HUES6 (cell line): ENCODE data around the gene IFITM5.
A peak's percentile ranks its signal among the peaks of the same experiment; 100 is the strongest.
"Not testable (repeated sequence)": the region's sequence is repeated elsewhere in the genome, so short reads cannot be mapped to it uniquely, and the experiment has no call there.

Experiments used
- H3K27ac ChIP-seq: 2 replicates; pipeline ENCODE4 v1.7.0; 2013; ENCODE audit warnings: low read depth, mild to moderate bottlenecking, low read length, inconsistent platforms
- H3K27me3 ChIP-seq: 2 replicates; pipeline ENCODE4 v1.6.1; 2013; ENCODE audit warnings: low read length; ENCODE audit not compliant: control insufficient read depth, insufficient read depth
- H3K36me3 ChIP-seq: 2 replicates; pipeline ENCODE4 v1.6.1; 2013; ENCODE audit warnings: low read length; ENCODE audit not compliant: control insufficient read depth, insufficient read depth
- H3K4me1 ChIP-seq: 2 replicates; pipeline ENCODE4 v1.6.1; 2013; ENCODE audit warnings: low read length; ENCODE audit not compliant: control insufficient read depth, insufficient read depth
- H3K4me3 ChIP-seq: 2 replicates; pipeline ENCODE4 v1.5.1; 2013; ENCODE audit warnings: low read depth, low read length
- H3K9ac ChIP-seq: one replicate; pipeline ENCODE4 v1.6.1; 2013; ENCODE audit warnings: mild to moderate bottlenecking, low read length
- H3K9me3 ChIP-seq: 2 replicates; pipeline ENCODE4 v1.6.1; 2013; ENCODE audit warnings: low read depth, low read length; ENCODE audit not compliant: control insufficient read depth, insufficient read depth

Gene IFITM5

GRCh38 chr11:278001-278951 lies 21.1 kb downstream of the IFITM5 start, which contains the start of gene NLRP6:
Gene NLRP6 (plus strand): TSS chr11:278407. CDS start chr11:278570, 163 bp downstream.
- H3K4me3 ChIP-seq = peak within 1 kb of the TSS; percentile 46; the same call in 1 of the 2 replicates
- H3K36me3 ChIP-seq = no peaks in the 10 kb centered on the region
- H3K9ac ChIP-seq = no peak within 1 kb of the TSS
- H3K9me3 ChIP-seq = no peaks in the 10 kb centered on the region
- peaks cover 56% of the 10 kb centered on the region for H3K27me3 ChIP-seq
- H3K27ac ChIP-seq = no peak within 1 kb of the TSS
- H3K4me1 ChIP-seq = no peaks in the 10 kb centered on the region

- Histone ChIP-seq H3K4me3 (no peak overlapping the region), H3K27me3 (peaks cover 38% of the 10 kb centered on the region), H3K9me3 (no peaks in the 10 kb centered on the region), H3K9ac (no peak overlapping the region), H3K36me3 (no peaks in the 10 kb centered on the region), H3K27ac (no peak overlapping the region), H3K4me1 (no peaks in the 10 kb centered on the region)
These were observed 23.1 kb downstream of the IFITM5 start for GRCh38 chr11:276219-276618.

GRCh38 chr11:272931-273198 lies 26.5 kb downstream of the IFITM5 start:
- Histone ChIP-seq H3K27ac (no peak overlapping the region), H3K9me3 (no peaks in the 10 kb centered on the region), H3K4me3 (no peak overlapping the region), H3K27me3 (peaks cover 4% of the 10 kb centered on the region), H3K9ac (no peak overlapping the region), H3K4me1 (peaks cover 6% of the 10 kb centered on the region; the same call in 1 of the 2 replicates), H3K36me3 (no peaks in the 10 kb centered on the region)

GRCh38 chr11:272195-272930 lies 27.0 kb downstream of the IFITM5 start:
- Histone ChIP-seq H3K4me3 (no peak overlapping the region), H3K9me3 (no peaks in the 10 kb centered on the region), H3K36me3 (no peaks in the 10 kb centered on the region), H3K27ac (no peak overlapping the region), H3K4me1 (peaks cover 11% of the 10 kb centered on the region; the same call in 1 of the 2 replicates), H3K9ac (no peak overlapping the region), H3K27me3 (no peaks in the 10 kb centered on the region)

GRCh38 chr11:271319-271715 lies 28.0 kb downstream of the IFITM5 start:
- peaks cover 5% of the 10 kb centered on the region; the same call in 1 of the 2 replicates for H3K9me3 ChIP-seq
- no peak overlapping the region for H3K27ac ChIP-seq
- peaks cover 11% of the 10 kb centered on the region; the same call in 1 of the 2 replicates for H3K4me1 ChIP-seq
- H3K4me3 ChIP-seq = no peak overlapping the region
- no peaks in the 10 kb centered on the region for H3K27me3 ChIP-seq
- no peaks in the 10 kb centered on the region for H3K36me3 ChIP-seq
- H3K9ac ChIP-seq = no peak overlapping the region

GRCh38 chr11:270451-271318 lies 28.6 kb downstream of the IFITM5 start:
- H3K36me3 ChIP-seq = no peaks in the 10 kb centered on the region
- H3K9me3 ChIP-seq = peaks cover 9% of the 10 kb centered on the region; the same call in 1 of the 2 replicates
- no peak overlapping the region for H3K4me3 ChIP-seq
- H3K27me3 ChIP-seq = no peaks in the 10 kb centered on the region
- H3K4me1 ChIP-seq = peaks cover 11% of the 10 kb centered on the region; the same call in 1 of the 2 replicates
- H3K9ac ChIP-seq = no peak overlapping the region
- no peak overlapping the region for H3K27ac ChIP-seq

GRCh38 chr11:269146-269890 lies 30.0 kb downstream of the IFITM5 start:
- Histone ChIP-seq H3K27me3 (no peaks in the 10 kb centered on the region), H3K4me3 (peak overlapping the region; percentile 2; the same call in 1 of the 2 replicates), H3K9me3 (peaks cover 9% of the 10 kb centered on the region; the same call in 1 of the 2 replicates), H3K36me3 (no peaks in the 10 kb centered on the region), H3K27ac (no peak overlapping the region), H3K4me1 (peaks cover 11% of the 10 kb centered on the region; the same call in 1 of the 2 replicates), H3K9ac (no peak overlapping the region)

- peaks cover 11% of the 10 kb centered on the region; the same call in 1 of the 2 replicates for H3K4me1 ChIP-seq
- H3K9ac ChIP-seq, H3K27me3 ChIP-seq, H3K27ac ChIP-seq, H3K9me3 ChIP-seq, H3K36me3 ChIP-seq: not testable (repeated sequence)
- H3K4me3 ChIP-seq = peak overlapping the region; percentile 2; the same call in 1 of the 2 replicates
These were observed 30.6 kb downstream of the IFITM5 start for GRCh38 chr11:268716-269145.

GRCh38 chr11:267491-267994 lies 31.8 kb downstream of the IFITM5 start:
- H3K27ac ChIP-seq = no peak overlapping the region
- H3K4me3 ChIP-seq = peak overlapping the region; percentile 50
- peaks cover 9% of the 10 kb centered on the region; the same call in 1 of the 2 replicates for H3K9me3 ChIP-seq
- peaks cover 11% of the 10 kb centered on the region; the same call in 1 of the 2 replicates for H3K4me1 ChIP-seq
- no peaks in the 10 kb centered on the region for H3K36me3 ChIP-seq
- no peaks in the 10 kb centered on the region for H3K27me3 ChIP-seq
- no peak overlapping the region for H3K9ac ChIP-seq
